Immature natural killer cell (primary cell): ENCODE data around the gene HTN3. TPM values are rescaled to one million over a fixed set of nuclear protein-coding genes. Genes with fewer than 3 reads are reported as not detected.
"Not testable (repeated sequence)": the region's sequence is repeated elsewhere in the genome, so short reads cannot be mapped to it uniquely, and the experiment has no call there.

Experiments
- DNase-seq, 3 donors: peaks; one replicate each; pipeline ENCODE4 v3.0.0; 2022; ENCODE audit warnings: mixed read lengths in 1 of 3
- H3K27ac Mint-ChIP-seq, 6 donors: one replicate each; pipeline ENCODE4 v1.8.0; 2020; ENCODE audit warnings: mixed read lengths in 6 of 6, mild to moderate bottlenecking in 5 of 6, inconsistent platforms in 4 of 6, moderate library complexity in 3 of 6
- H3K27me3 Mint-ChIP-seq, 3 donors: one replicate each; pipeline ENCODE4 v1.8.0; 2020 to 2021; ENCODE audit warnings: low read depth in 3 of 3, mild to moderate bottlenecking in 3 of 3, mixed read lengths in 3 of 3, moderate library complexity in 3 of 3, inconsistent platforms in 1 of 3
- H3K36me3 Mint-ChIP-seq, 3 donors: one replicate each; pipeline ENCODE4 v1.8.0; 2020; ENCODE audit warnings: mixed read lengths in 3 of 3, inconsistent platforms in 2 of 3, mild to moderate bottlenecking in 2 of 3
- H3K4me1 Mint-ChIP-seq, 2 donors: one replicate each; pipeline ENCODE4 v1.8.0; 2020; ENCODE audit warnings: inconsistent platforms in 2 of 2, mild to moderate bottlenecking in 2 of 2, mixed read lengths in 2 of 2, moderate library complexity in 1 of 2
- H3K4me3 Mint-ChIP-seq, 5 donors: one replicate each; pipeline ENCODE4 v1.8.0; 2020; ENCODE audit warnings: mild to moderate bottlenecking in 5 of 5, mixed read lengths in 5 of 5, inconsistent platforms in 3 of 5, moderate library complexity in 3 of 5
- H3K9me3 Mint-ChIP-seq, 6 donors: one replicate each; pipeline ENCODE4 v1.8.0; 2020; ENCODE audit warnings: mild to moderate bottlenecking in 6 of 6, mixed read lengths in 6 of 6, inconsistent platforms in 4 of 6, moderate library complexity in 3 of 6
- polyA plus RNA-seq, 3 donors: library from polyadenylated mRNA; unstranded; fragments of 300-500 nt; fragmentation: Illumina TruSeq; gene quantifications; one replicate each; pipeline ENCODE4 v1.2.3, GENCODE V29; 2021

Gene HTN3
- not detected for polyA plus RNA-seq

DNA sequence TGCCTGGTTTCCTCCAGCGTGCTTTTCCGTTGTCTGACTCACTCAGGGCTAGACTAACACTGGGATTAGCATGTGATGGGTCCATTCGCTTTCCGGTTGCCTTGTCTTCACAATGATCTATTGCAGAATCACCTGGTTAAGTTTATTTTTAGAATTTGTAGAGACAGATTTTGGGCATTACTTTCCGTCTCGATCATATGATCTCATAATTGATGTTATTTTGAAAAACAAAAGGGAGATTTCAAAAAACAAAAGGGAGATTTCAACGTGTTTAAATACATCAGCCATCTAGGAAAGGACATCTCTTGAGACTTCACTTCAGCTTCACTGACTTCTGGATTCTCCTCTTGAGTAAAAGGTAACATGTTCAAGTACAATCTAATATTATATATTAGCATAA, at the start of gene HTN3:
Gene HTN3, plus strand, starts transcription at position 301 of the 400 bp plus-strand sequence. CDS start 2,282 bp downstream, outside the sequence.
- H3K36me3 Mint-ChIP-seq, H3K4me3 Mint-ChIP-seq, H3K27me3 Mint-ChIP-seq, H3K9me3 Mint-ChIP-seq, H3K27ac Mint-ChIP-seq, DNase-seq, H3K4me1 Mint-ChIP-seq: not testable (repeated sequence)

- H3K4me1 Mint-ChIP-seq, result no peaks in the 10 kb centered on the region
- DNase-seq, result no peak
- H3K36me3 Mint-ChIP-seq, result no peaks in the 10 kb centered on the region
- H3K27ac Mint-ChIP-seq, result no peak overlapping the region
- peaks cover 0 to 2% (median 0%) of the 10 kb centered on the region in 3 donors for H3K27me3 Mint-ChIP-seq
- no peak overlapping the region for H3K4me3 Mint-ChIP-seq
- peaks cover 0 to 4% (median 0%) of the 10 kb centered on the region in 6 donors for H3K9me3 Mint-ChIP-seq
Observed at GRCh38 chr4:69984030-69984443, 44.2 kb upstream of the HTN3 start.

GRCh38 chr4:69986663-69987062, 41.6 kb upstream of the HTN3 start:
- Mint-ChIP-seq H3K27ac (no peak overlapping the region), H3K27me3 (peaks cover 0 to 3% (median 2%) of the 10 kb centered on the region in 3 donors), H3K4me3 (no peak overlapping the region), H3K36me3 (no peaks in the 10 kb centered on the region), H3K4me1 (no peaks in the 10 kb centered on the region), H3K9me3 (peaks cover 0 to 2% (median 0%) of the 10 kb centered on the region in 6 donors)
- DNase-seq, result no peak

- Mint-ChIP-seq H3K27me3 (peaks cover 0 to 3% (median 2%) of the 10 kb centered on the region in 3 donors), H3K4me3 (no peak overlapping the region), H3K9me3 (peaks cover 0 to 5% (median under 1%) of the 10 kb centered on the region in 6 donors), H3K4me1 (no peaks in the 10 kb centered on the region), H3K27ac (no peak overlapping the region), H3K36me3 (no peaks in the 10 kb centered on the region)
- DNase-seq, result no peak
Observed at GRCh38 chr4:69991016-69991415, 37.2 kb upstream of the HTN3 start.

GRCh38 chr4:69994782-69995181, 33.5 kb upstream of the HTN3 start:
- no peaks in the 10 kb centered on the region for H3K36me3 Mint-ChIP-seq
- no peaks in the 10 kb centered on the region for H3K4me1 Mint-ChIP-seq
- H3K27me3 Mint-ChIP-seq, result peaks cover 0 to 3% (median 0%) of the 10 kb centered on the region in 3 donors
- H3K4me3 Mint-ChIP-seq, result no peak overlapping the region
- H3K27ac Mint-ChIP-seq, result no peak overlapping the region
- peaks cover 0 to 6% (median 3%) of the 10 kb centered on the region in 6 donors for H3K9me3 Mint-ChIP-seq
- DNase-seq, result no peak

- Mint-ChIP-seq H3K36me3 (no peaks in the 10 kb centered on the region), H3K4me1 (no peaks in the 10 kb centered on the region), H3K9me3 (peaks cover 0 to 6% (median 3%) of the 10 kb centered on the region in 6 donors), H3K27me3 (peaks cover 0 to 3% (median 0%) of the 10 kb centered on the region in 3 donors), H3K4me3 (no peak within 1 kb of the TSS), H3K27ac (no peak within 1 kb of the TSS)
- no peak for DNase-seq
Observed at GRCh38 chr4:69995526-69996016, 32.7 kb upstream of the HTN3 start, which contains the start of gene STATH. TSS of gene STATH (plus strand) at chr4:69995966. CDS start at chr4:69998438, 2,472 bp downstream.

DNA sequence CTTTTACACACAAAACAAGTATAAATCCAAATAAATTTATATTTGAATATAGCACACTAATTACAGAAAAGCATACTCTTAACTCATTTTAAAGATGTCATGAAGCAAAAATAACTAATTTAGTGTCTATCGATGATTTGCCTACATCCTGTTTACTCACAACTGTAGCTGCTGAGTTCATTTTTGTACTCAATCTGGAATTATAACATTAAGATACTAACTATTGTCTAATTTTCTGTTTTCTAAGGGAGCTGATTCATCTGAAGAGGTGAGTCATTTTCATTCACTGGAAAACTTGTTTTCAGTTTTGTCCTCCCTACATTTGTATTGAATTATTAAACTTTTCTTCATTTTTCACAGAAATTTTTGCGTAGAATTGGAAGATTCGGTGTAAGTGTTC, 28.8 kb upstream of the HTN3 start:
- DNase-seq, result no peak
- H3K4me1 Mint-ChIP-seq, result no peaks in the 10 kb centered on the region
- H3K4me3 Mint-ChIP-seq, result no peak overlapping the region
- peaks cover 0 to 6% (median 0%) of the 10 kb centered on the region in 6 donors for H3K9me3 Mint-ChIP-seq
- H3K27me3 Mint-ChIP-seq, result no peaks in the 10 kb centered on the region
- H3K36me3 Mint-ChIP-seq, result no peaks in the 10 kb centered on the region
- H3K27ac Mint-ChIP-seq, result no peak overlapping the region

GRCh38 chr4:70000711-70001110, 27.5 kb upstream of the HTN3 start:
- Mint-ChIP-seq H3K9me3 (peaks cover 0 to 6% (median 0%) of the 10 kb centered on the region in 6 donors), H3K4me3 (no peak overlapping the region), H3K36me3 (no peaks in the 10 kb centered on the region), H3K27me3 (no peaks in the 10 kb centered on the region), H3K4me1 (no peaks in the 10 kb centered on the region), H3K27ac (no peak overlapping the region)
- no peak for DNase-seq

- Mint-ChIP-seq H3K4me3 (no peak overlapping the region), H3K27me3 (no peaks in the 10 kb centered on the region), H3K9me3 (peaks cover 0 to 6% (median 0%) of the 10 kb centered on the region in 6 donors), H3K27ac (no peak overlapping the region), H3K36me3 (no peaks in the 10 kb centered on the region), H3K4me1 (no peaks in the 10 kb centered on the region)
- no peak for DNase-seq
Observed at GRCh38 chr4:70002507-70002906, 25.8 kb upstream of the HTN3 start.

- Mint-ChIP-seq H3K9me3 (peaks cover 0 to 16% (median 8%) of the 10 kb centered on the region in 6 donors), H3K36me3 (no peaks in the 10 kb centered on the region), H3K27me3 (no peaks in the 10 kb centered on the region), H3K4me3 (no peak overlapping the region), H3K27ac (no peak overlapping the region), H3K4me1 (no peaks in the 10 kb centered on the region)
- DNase-seq, result no peak
Observed at GRCh38 chr4:70008771-70009170, 19.5 kb upstream of the HTN3 start.

GRCh38 chr4:70019006-70019405, 9.3 kb upstream of the HTN3 start:
- not testable (repeated sequence) for H3K27ac Mint-ChIP-seq, DNase-seq, H3K36me3 Mint-ChIP-seq, H3K27me3 Mint-ChIP-seq, H3K4me3 Mint-ChIP-seq, H3K4me1 Mint-ChIP-seq
- peaks cover 0 to 16% (median 10%) of the 10 kb centered on the region in 6 donors for H3K9me3 Mint-ChIP-seq

- H3K4me3 Mint-ChIP-seq, result no peak overlapping the region
- H3K27ac Mint-ChIP-seq, result no peak overlapping the region
Observed at GRCh38 chr4:70023218-70023617, 5.0 kb upstream of the HTN3 start.

GRCh38 chr4:70027011-70027410, 1.2 kb upstream of the HTN3 start:
- DNase-seq, result no peak
- H3K4me3 Mint-ChIP-seq, result no peak overlapping the region
- H3K36me3 Mint-ChIP-seq, result no peaks in the 10 kb centered on the region
- no peaks in the 10 kb centered on the region for H3K4me1 Mint-ChIP-seq
- peaks cover 0 to 1% (median 0%) of the 10 kb centered on the region in 3 donors for H3K27me3 Mint-ChIP-seq
- peaks cover 0 to 4% (median 3%) of the 10 kb centered on the region in 6 donors for H3K9me3 Mint-ChIP-seq
- H3K27ac Mint-ChIP-seq, result no peak overlapping the region

More at GRCh38 chr4:70023218-70023617, 5.0 kb upstream of the HTN3 start:
- Mint-ChIP-seq H3K4me1 (no peaks in the 10 kb centered on the region), H3K27me3 (peaks cover 0 to 1% (median 0%) of the 10 kb centered on the region in 3 donors), H3K9me3 (peaks cover 2 to 11% (median 3%) of the 10 kb centered on the region in 6 donors), H3K36me3 (no peaks in the 10 kb centered on the region)
- no peak for DNase-seq

DNA sequence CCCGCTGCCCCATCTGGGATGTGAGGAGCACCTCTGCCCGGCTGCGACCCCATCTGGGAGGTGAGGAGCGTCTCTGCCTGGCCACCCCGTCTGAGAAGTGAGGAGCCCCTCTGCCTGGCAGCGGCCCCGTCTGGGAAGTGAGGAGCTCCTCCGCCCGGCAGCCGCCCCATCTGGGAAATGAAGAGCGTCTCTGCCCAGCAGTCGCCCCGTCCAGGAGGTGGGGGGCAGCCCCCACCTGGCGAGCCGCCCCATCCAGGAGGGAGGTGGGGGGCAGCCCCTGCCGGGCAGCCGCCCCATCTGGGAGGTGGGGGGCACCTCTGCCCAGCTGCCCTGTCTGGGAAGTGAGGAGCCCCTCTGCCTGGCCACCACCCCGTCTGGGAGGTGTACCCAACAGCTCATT, 9.3 kb downstream of the HTN3 start:
- not testable (repeated sequence) for H3K36me3 Mint-ChIP-seq, H3K4me3 Mint-ChIP-seq, H3K4me1 Mint-ChIP-seq, DNase-seq, H3K27me3 Mint-ChIP-seq, H3K27ac Mint-ChIP-seq
- H3K9me3 Mint-ChIP-seq, result peaks cover 5 to 17% (median 13%) of the 10 kb centered on the region in 6 donors

DNA sequence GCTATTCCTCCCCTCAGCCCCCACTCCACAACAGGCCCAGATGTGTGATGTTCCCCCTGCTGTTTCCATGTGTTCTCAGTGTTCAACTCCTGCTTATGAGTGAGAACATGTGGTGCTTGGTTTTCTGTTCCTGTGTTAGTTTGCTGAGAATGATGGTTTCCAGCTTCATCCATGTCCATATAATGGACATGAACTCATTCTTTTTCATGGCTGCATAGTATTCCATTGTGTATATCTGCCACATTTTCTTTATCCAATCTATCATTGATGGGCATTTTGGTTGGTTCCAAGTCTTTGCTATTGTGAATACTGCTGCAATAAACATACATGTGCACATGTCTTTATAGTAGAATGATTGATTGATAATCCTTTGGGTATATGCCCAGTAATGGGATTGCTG, 11.7 kb downstream of the HTN3 start:
- H3K4me1 Mint-ChIP-seq, H3K4me3 Mint-ChIP-seq, H3K27me3 Mint-ChIP-seq, H3K36me3 Mint-ChIP-seq, DNase-seq, H3K27ac Mint-ChIP-seq: not testable (repeated sequence)
- peaks cover 5 to 17% (median 12%) of the 10 kb centered on the region in 6 donors for H3K9me3 Mint-ChIP-seq
